Esophagus squamous epithelium (tissue), 4 donors: ENCODE data around the gene HMX3.

Experiments used
- POLR2A ChIP-seq, 4 donors: fragments of 450-650 bp; IDR thresholded peaks; one replicate each; pipeline ENCODE4 v1.6.1; 2017; ENCODE audit warnings: antibody characterized with exemption in 4 of 4, mild to moderate bottlenecking in 4 of 4, moderate library complexity in 3 of 4
- TF ChIP-seq, protein P1 (sequence below), 6 experiments: fragments of 450-650 bp in 4 of 6; fragments of 200-600 bp in 2 of 6; sonication (generic) in 2 of 6; IDR thresholded peaks; one replicate each; pipeline ENCODE4 v1.5.1; 2016 to 2019; ENCODE audit warnings: antibody characterized with exemption in 6 of 6, mild to moderate bottlenecking in 4 of 6, moderate library complexity in 4 of 6

DNA sequence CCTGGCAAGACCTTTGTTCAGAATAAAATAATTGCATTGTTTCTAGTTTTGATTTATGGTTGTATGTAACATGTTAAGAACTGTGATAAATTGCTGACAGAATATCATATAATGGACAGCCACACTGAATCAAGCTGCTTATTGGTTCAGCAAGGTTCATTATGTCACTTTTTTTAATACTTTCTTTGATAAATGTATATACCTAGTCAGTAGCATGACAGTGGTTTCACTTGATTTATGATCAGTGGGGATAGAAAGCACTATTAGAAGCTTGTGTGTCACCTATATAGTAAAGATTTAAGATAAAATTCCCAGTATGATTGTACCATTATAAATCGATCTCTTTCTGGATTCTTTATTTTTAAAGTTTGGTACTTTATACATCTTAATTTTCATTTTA is 22.9 kb downstream of the HMX3 start:
- TF ChIP-seq POLR2A (IDR thresholded peaks at IDR 0.05), result no peak
- TF ChIP-seq, protein P1, sequence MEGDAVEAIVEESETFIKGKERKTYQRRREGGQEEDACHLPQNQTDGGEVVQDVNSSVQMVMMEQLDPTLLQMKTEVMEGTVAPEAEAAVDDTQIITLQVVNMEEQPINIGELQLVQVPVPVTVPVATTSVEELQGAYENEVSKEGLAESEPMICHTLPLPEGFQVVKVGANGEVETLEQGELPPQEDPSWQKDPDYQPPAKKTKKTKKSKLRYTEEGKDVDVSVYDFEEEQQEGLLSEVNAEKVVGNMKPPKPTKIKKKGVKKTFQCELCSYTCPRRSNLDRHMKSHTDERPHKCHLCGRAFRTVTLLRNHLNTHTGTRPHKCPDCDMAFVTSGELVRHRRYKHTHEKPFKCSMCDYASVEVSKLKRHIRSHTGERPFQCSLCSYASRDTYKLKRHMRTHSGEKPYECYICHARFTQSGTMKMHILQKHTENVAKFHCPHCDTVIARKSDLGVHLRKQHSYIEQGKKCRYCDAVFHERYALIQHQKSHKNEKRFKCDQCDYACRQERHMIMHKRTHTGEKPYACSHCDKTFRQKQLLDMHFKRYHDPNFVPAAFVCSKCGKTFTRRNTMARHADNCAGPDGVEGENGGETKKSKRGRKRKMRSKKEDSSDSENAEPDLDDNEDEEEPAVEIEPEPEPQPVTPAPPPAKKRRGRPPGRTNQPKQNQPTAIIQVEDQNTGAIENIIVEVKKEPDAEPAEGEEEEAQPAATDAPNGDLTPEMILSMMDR (IDR thresholded peaks at IDR 0.05), result no peak
